Amygdala (tissue), 56 donors: ENCODE measurements around the gene GP1BB.

Source experiments
- DNase-seq, 56 donors: peaks; one replicate each; lab custom pipeline; 2025; lab: John Stamatoyannopoulos, UW

The GP1BB gene

GRCh38 chr22:19753996-19754700 lies 30.8 kb downstream of the GP1BB start:
- no peak for DNase-seq

GRCh38 chr22:19754701-19755144 lies 31.4 kb downstream of the GP1BB start:
- DNase-seq = no peak

- DNase-seq = no peak
Measured at GRCh38 chr22:19755145-19755710, 31.9 kb downstream of the GP1BB start.

- no peak for DNase-seq
Measured at GRCh38 chr22:19755722-19756287, 32.5 kb downstream of the GP1BB start.

GRCh38 chr22:19756288-19757128 lies 33.2 kb downstream of the GP1BB start:
- peak in 1 of 56 donors; percentile 9 for DNase-seq

- DNase-seq = no peak
Measured at GRCh38 chr22:19757140-19757984, 34.0 kb downstream of the GP1BB start.

- DNase-seq = no peak
Measured at GRCh38 chr22:19757985-19758895, 34.9 kb downstream of the GP1BB start.

- DNase-seq = no peak
Measured at GRCh38 chr22:19758896-19759426, 35.6 kb downstream of the GP1BB start.

GRCh38 chr22:19759427-19760057 lies 36.2 kb downstream of the GP1BB start:
- DNase-seq = no peak

GRCh38 chr22:19760058-19760950 lies 37.0 kb downstream of the GP1BB start, which contains the start of gene TBX1:
Gene TBX1, plus strand, starts transcription at chr22:19760778. Its CDS starts 66 bp downstream, at chr22:19760844.
- no peak for DNase-seq

- no peak for DNase-seq
Measured at GRCh38 chr22:19760951-19761724, 37.8 kb downstream of the GP1BB start.

- DNase-seq = no peak
Measured at GRCh38 chr22:19761725-19762567, 38.6 kb downstream of the GP1BB start.

GRCh38 chr22:19762568-19763457 lies 39.5 kb downstream of the GP1BB start:
- no peak for DNase-seq
